COR-L47 (cell line): Measurements from ENCODE around the gene STAP2.

Experiments used
- DNase-seq: peaks from one replicate; lab custom pipeline; 2025; lab: John Stamatoyannopoulos, UW

The STAP2 gene

GRCh38 chr19:4370418-4371041, 31.9 kb upstream of the STAP2 start:
- DNase-seq = no peak

GRCh38 chr19:4369888-4370260, 31.2 kb upstream of the STAP2 start:
- DNase-seq = no peak

- DNase-seq = no peak
Observed at GRCh38 chr19:4369109-4369887, 30.7 kb upstream of the STAP2 start.

- DNase-seq = no peak
Observed at GRCh38 chr19:4368128-4368820, 29.6 kb upstream of the STAP2 start.

- no peak for DNase-seq
Observed at GRCh38 chr19:4367781-4368127, 29.1 kb upstream of the STAP2 start.

- no peak for DNase-seq
Observed at GRCh38 chr19:4367336-4367723, 28.7 kb upstream of the STAP2 start.

GRCh38 chr19:4366666-4367335, 28.2 kb upstream of the STAP2 start:
- no peak for DNase-seq

- no peak for DNase-seq
Observed at GRCh38 chr19:4365791-4366665, 27.4 kb upstream of the STAP2 start.

GRCh38 chr19:4365341-4365740, 26.7 kb upstream of the STAP2 start:
- no peak for DNase-seq

GRCh38 chr19:4363571-4364304, 25.1 kb upstream of the STAP2 start:
- DNase-seq = no peak

GRCh38 chr19:4362831-4363545, 24.4 kb upstream of the STAP2 start:
- no peak for DNase-seq

GRCh38 chr19:4362101-4362828, 23.6 kb upstream of the STAP2 start:
- DNase-seq = no peak

- no peak for DNase-seq
Observed at GRCh38 chr19:4361152-4362046, 22.8 kb upstream of the STAP2 start.

GRCh38 chr19:4360641-4361151, 22.1 kb upstream of the STAP2 start:
- DNase-seq = no peak

GRCh38 chr19:4360081-4360569, 21.5 kb upstream of the STAP2 start:
- no peak for DNase-seq

- DNase-seq = no peak
Observed at GRCh38 chr19:4359627-4360000, 21.0 kb upstream of the STAP2 start.

GRCh38 chr19:4358709-4359626, 20.3 kb upstream of the STAP2 start:
- DNase-seq = no peak
